HG02981 (cell line): ENCODE data around the gene EGFL8.

Experiments
- ATAC-seq: cut with Tn5 transposase; IDR thresholded peaks from one replicate; pipeline ENCODE4 v1.9.1; 2021; ENCODE audit warnings: mild to moderate bottlenecking, moderate library complexity; ENCODE audit not compliant: unreplicated experiment

Gene EGFL8

GRCh38 chr6:32146287-32146686, 18.1 kb upstream of the EGFL8 start:
- ATAC-seq = no peak

GRCh38 chr6:32146687-32147086, 17.7 kb upstream of the EGFL8 start:
- no peak for ATAC-seq

GRCh38 chr6:32147401-32148132, 16.8 kb upstream of the EGFL8 start:
- ATAC-seq = no peak

- no peak for ATAC-seq
Measured at GRCh38 chr6:32148289-32149091, 15.9 kb upstream of the EGFL8 start.

GRCh38 chr6:32149092-32149755, 15.2 kb upstream of the EGFL8 start:
- no peak for ATAC-seq

GRCh38 chr6:32149932-32150870, 14.2 kb upstream of the EGFL8 start:
- no peak for ATAC-seq

GRCh38 chr6:32151181-32151862, 13.1 kb upstream of the EGFL8 start:
- ATAC-seq = no peak

GRCh38 chr6:32151863-32152768, 12.3 kb upstream of the EGFL8 start, which contains the start of gene PRRT1:
PRRT1 (minus strand) TSS chr6:32151939; CDS start chr6:32151827, 112 bp downstream.
- ATAC-seq = no peak

- ATAC-seq = no peak
Measured at GRCh38 chr6:32152769-32153563, 11.4 kb upstream of the EGFL8 start.

- ATAC-seq = no peak
Measured at GRCh38 chr6:32153564-32154513, 10.6 kb upstream of the EGFL8 start, which contains the start of gene PPT2. PPT2 (plus strand) TSS chr6:32154141; CDS start chr6:32154595, 454 bp downstream.

GRCh38 chr6:32154514-32155161, 9.8 kb upstream of the EGFL8 start:
- no peak for ATAC-seq

- no peak for ATAC-seq
Measured at GRCh38 chr6:32156891-32157290, 7.5 kb upstream of the EGFL8 start.

GRCh38 chr6:32158052-32158451, 6.3 kb upstream of the EGFL8 start:
- no peak for ATAC-seq

- ATAC-seq = no peak
Measured at GRCh38 chr6:32163559-32164258, 686 bp upstream of the EGFL8 start.

- no peak for ATAC-seq
Measured at GRCh38 chr6:32166411-32167061, 2.1 kb downstream of the EGFL8 start.
